ENCODE results near the gene SERGEF. TPM values are rescaled to one million over a fixed set of nuclear protein-coding genes. Genes with fewer than 3 reads are reported as not detected.

Gene SERGEF
- total and polyA plus RNA-seq, 2 of the 13 experiments (the other 11 are each of a cell fraction or from before 2014, with no cell fraction given): 54.5 to 114 TPM

- TF ChIP-seq ZNF20 (CRISPR knock-in tag; IDR thresholded peaks at IDR 0.05): no peak
- TF ChIP-seq ELK4 (CRISPR knock-in tag; IDR thresholded peaks at IDR 0.05; ENCODE audit: borderline replicate concordance): no peak
- TF ChIP-seq ZMAT3 (CRISPR knock-in tag; conservative IDR thresholded peaks at IDR 0.05): peak; percentile 41; the same call in 1 of the 2 replicates
- peak; percentile 23; the same call in 1 of the 2 replicates for TF ChIP-seq MED1 (CRISPR knock-in tag; IDR thresholded peaks at IDR 0.05)
- TF ChIP-seq, protein P1, sequence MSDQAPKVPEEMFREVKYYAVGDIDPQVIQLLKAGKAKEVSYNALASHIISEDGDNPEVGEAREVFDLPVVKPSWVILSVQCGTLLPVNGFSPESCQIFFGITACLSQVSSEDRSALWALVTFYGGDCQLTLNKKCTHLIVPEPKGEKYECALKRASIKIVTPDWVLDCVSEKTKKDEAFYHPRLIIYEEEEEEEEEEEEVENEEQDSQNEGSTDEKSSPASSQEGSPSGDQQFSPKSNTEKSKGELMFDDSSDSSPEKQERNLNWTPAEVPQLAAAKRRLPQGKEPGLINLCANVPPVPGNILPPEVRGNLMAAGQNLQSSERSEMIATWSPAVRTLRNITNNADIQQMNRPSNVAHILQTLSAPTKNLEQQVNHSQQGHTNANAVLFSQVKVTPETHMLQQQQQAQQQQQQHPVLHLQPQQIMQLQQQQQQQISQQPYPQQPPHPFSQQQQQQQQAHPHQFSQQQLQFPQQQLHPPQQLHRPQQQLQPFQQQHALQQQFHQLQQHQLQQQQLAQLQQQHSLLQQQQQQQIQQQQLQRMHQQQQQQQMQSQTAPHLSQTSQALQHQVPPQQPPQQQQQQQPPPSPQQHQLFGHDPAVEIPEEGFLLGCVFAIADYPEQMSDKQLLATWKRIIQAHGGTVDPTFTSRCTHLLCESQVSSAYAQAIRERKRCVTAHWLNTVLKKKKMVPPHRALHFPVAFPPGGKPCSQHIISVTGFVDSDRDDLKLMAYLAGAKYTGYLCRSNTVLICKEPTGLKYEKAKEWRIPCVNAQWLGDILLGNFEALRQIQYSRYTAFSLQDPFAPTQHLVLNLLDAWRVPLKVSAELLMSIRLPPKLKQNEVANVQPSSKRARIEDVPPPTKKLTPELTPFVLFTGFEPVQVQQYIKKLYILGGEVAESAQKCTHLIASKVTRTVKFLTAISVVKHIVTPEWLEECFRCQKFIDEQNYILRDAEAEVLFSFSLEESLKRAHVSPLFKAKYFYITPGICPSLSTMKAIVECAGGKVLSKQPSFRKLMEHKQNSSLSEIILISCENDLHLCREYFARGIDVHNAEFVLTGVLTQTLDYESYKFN (CRISPR knock-in tag; conservative IDR thresholded peaks at IDR 0.05): peak; percentile 56; the same call in 1 of the 2 replicates
- TF ChIP-seq, protein P2, sequence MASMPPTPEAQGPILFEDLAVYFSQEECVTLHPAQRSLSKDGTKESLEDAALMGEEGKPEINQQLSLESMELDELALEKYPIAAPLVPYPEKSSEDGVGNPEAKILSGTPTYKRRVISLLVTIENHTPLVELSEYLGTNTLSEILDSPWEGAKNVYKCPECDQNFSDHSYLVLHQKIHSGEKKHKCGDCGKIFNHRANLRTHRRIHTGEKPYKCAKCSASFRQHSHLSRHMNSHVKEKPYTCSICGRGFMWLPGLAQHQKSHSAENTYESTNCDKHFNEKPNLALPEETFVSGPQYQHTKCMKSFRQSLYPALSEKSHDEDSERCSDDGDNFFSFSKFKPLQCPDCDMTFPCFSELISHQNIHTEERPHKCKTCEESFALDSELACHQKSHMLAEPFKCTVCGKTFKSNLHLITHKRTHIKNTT (CRISPR knock-in tag; IDR thresholded peaks at IDR 0.05): no peak
- TF ChIP-seq HOXD1 (CRISPR knock-in tag; IDR thresholded peaks at IDR 0.05): 0 out of 2 replicates have a peak, but pooled peaks have one; percentile 33
- TF ChIP-seq THAP11 (CRISPR knock-in tag; IDR thresholded peaks at IDR 0.05): peak; percentile 19
- no peak for TF ChIP-seq ZNF83 (CRISPR knock-in tag; IDR thresholded peaks at IDR 0.05; ENCODE audit: borderline replicate concordance)
- TF ChIP-seq HINFP (CRISPR knock-in tag; IDR thresholded peaks at IDR 0.05; ENCODE audit: low read depth): no peak
- TF ChIP-seq JDP2 (CRISPR knock-in tag; IDR thresholded peaks at IDR 0.05; ENCODE audit: borderline replicate concordance): no peak
- TF ChIP-seq, protein P3, sequence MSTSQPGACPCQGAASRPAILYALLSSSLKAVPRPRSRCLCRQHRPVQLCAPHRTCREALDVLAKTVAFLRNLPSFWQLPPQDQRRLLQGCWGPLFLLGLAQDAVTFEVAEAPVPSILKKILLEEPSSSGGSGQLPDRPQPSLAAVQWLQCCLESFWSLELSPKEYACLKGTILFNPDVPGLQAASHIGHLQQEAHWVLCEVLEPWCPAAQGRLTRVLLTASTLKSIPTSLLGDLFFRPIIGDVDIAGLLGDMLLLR (CRISPR knock-in tag; IDR thresholded peaks at IDR 0.05): peak; percentile 54; the same call in 1 of the 2 replicates
- TF ChIP-seq PHB2 (IDR thresholded peaks at IDR 0.05; ENCODE audit: partially characterized antibody): no peak
- TF ChIP-seq, protein P4, sequence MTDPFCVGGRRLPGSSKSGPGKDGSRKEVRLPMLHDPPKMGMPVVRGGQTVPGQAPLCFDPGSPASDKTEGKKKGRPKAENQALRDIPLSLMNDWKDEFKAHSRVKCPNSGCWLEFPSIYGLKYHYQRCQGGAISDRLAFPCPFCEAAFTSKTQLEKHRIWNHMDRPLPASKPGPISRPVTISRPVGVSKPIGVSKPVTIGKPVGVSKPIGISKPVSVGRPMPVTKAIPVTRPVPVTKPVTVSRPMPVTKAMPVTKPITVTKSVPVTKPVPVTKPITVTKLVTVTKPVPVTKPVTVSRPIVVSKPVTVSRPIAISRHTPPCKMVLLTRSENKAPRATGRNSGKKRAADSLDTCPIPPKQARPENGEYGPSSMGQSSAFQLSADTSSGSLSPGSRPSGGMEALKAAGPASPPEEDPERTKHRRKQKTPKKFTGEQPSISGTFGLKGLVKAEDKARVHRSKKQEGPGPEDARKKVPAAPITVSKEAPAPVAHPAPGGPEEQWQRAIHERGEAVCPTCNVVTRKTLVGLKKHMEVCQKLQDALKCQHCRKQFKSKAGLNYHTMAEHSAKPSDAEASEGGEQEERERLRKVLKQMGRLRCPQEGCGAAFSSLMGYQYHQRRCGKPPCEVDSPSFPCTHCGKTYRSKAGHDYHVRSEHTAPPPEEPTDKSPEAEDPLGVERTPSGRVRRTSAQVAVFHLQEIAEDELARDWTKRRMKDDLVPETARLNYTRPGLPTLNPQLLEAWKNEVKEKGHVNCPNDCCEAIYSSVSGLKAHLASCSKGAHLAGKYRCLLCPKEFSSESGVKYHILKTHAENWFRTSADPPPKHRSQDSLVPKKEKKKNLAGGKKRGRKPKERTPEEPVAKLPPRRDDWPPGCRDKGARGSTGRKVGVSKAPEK (CRISPR knock-in tag; IDR thresholded peaks at IDR 0.05; ENCODE audit: borderline replicate concordance): no peak
- TF ChIP-seq CEBPG (CRISPR knock-in tag; IDR thresholded peaks at IDR 0.05): peak; percentile 27; the same call in 1 of the 2 replicates
- TF ChIP-seq ZNF30 (CRISPR knock-in tag; IDR thresholded peaks at IDR 0.05): peak; percentile 78; the same call in 1 of the 2 replicates
Measured at GRCh38 chr11:18012906-18013781, at the start of gene SERGEF (continued).
